GM18498 (cell line): ENCODE measurements around the gene DAAM1.
A peak's percentile ranks its signal among the peaks of the same experiment; 100 is the strongest.

Experiments used
- ATAC-seq: cut with Tn5 transposase; IDR thresholded peaks from one replicate; pipeline ENCODE4 v1.9.1; 2021; ENCODE audit warnings: mild to moderate bottlenecking, moderate library complexity; ENCODE audit not compliant: unreplicated experiment

The DAAM1 gene

GRCh38 chr14:59187118-59187517 lies 1.3 kb upstream of the DAAM1 start:
- ATAC-seq, result no peak

GRCh38 chr14:59187802-59188460 lies 536 bp upstream of the DAAM1 start:
- peak; percentile 17 for ATAC-seq

- ATAC-seq, result peak; percentile 19
Observed at GRCh38 chr14:59189091-59189785, 771 bp downstream of the DAAM1 start.

GRCh38 chr14:59189786-59190368 lies 1.4 kb downstream of the DAAM1 start:
- ATAC-seq, result peak; percentile 46

GRCh38 chr14:59190372-59190771 lies 1.9 kb downstream of the DAAM1 start:
- ATAC-seq, result no peak

- ATAC-seq, result no peak
Observed at GRCh38 chr14:59195912-59196311, 7.4 kb downstream of the DAAM1 start.

- no peak for ATAC-seq
Observed at GRCh38 chr14:59197695-59198262, 9.3 kb downstream of the DAAM1 start.

- ATAC-seq, result no peak
Observed at GRCh38 chr14:59199205-59199604, 10.7 kb downstream of the DAAM1 start.

- no peak for ATAC-seq
Observed at GRCh38 chr14:59199614-59200013, 11.1 kb downstream of the DAAM1 start.

GRCh38 chr14:59200195-59200594 lies 11.7 kb downstream of the DAAM1 start:
- no peak for ATAC-seq

- no peak for ATAC-seq
Observed at GRCh38 chr14:59202031-59202430, 13.6 kb downstream of the DAAM1 start.

- ATAC-seq, result no peak
Observed at GRCh38 chr14:59204305-59204704, 15.8 kb downstream of the DAAM1 start.

GRCh38 chr14:59206892-59207291 lies 18.4 kb downstream of the DAAM1 start:
- ATAC-seq, result no peak

- no peak for ATAC-seq
Observed at GRCh38 chr14:59207506-59207933, 19.1 kb downstream of the DAAM1 start.

- ATAC-seq, result no peak
Observed at GRCh38 chr14:59208224-59208814, 19.9 kb downstream of the DAAM1 start.

GRCh38 chr14:59208954-59209353 lies 20.5 kb downstream of the DAAM1 start:
- ATAC-seq, result no peak

GRCh38 chr14:59210621-59211020 lies 22.2 kb downstream of the DAAM1 start:
- ATAC-seq, result no peak

- ATAC-seq, result no peak
Observed at GRCh38 chr14:59213368-59214315, 25.2 kb downstream of the DAAM1 start.

GRCh38 chr14:59214702-59215302 lies 26.3 kb downstream of the DAAM1 start:
- peak; percentile 56 for ATAC-seq

GRCh38 chr14:59215322-59215721 lies 26.9 kb downstream of the DAAM1 start:
- ATAC-seq, result peak; percentile 29
